GM18505 (cell line): ENCODE data around the gene IL2RA.
"Not testable (repeated sequence)": the region's sequence is repeated elsewhere in the genome, so short reads cannot be mapped to it uniquely, and the experiment has no call there.

ENCODE experiments used
- ATAC-seq: cut with Tn5 transposase; IDR thresholded peaks from one replicate; pipeline ENCODE4 v1.9.1; 2021; ENCODE audit not compliant: unreplicated experiment
- POLR2A ChIP-seq: IDR thresholded peaks from 4 replicates; pipeline ENCODE4 v1.6.1; 2011; ENCODE audit warnings: borderline replicate concordance; ENCODE audit not compliant: insufficient read depth, insufficient read length; ENCODE audit errors: extremely low read depth

Gene IL2RA

DNA sequence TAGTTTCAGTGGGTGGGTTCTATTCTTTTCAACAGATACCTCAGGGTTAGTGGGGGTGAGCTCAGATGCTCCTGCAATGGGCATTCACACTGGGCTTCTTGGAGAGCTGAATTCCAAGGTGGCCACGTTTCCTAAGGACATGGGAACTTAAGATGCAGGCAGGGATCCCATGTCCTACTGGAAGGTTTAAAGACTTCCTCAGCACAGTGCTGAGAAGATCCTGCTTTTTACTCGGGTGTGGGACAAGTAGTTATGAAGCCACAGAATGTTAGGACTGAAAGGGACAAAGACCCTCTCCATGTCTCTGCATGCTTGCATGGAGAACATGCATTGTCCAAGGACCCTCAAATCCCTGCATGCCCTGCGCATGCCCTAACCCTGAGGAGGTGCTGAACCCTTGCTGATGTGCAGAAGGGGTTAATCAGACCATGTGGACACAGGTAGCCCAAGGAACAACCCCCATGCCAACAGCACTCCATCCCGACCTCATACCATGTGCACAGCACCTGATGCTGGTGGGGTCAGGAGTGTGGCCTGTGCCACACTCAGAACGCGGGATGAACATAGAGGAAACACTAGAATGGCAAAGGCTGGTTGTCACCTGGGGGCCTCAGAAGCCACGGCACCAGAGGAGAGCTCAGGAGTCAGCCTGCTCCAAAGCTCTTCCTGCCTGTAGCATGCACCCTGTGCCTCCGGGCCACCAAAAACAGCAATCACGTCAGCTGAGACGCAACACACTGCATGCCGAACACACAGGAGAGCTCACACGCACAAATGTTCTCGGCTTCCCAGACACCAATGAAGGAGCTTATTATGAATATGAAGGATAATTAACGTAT is 15.2 kb downstream of the IL2RA start:
- no peak for ATAC-seq
- no peak for TF ChIP-seq POLR2A

- TF ChIP-seq POLR2A: no peak
- ATAC-seq: no peak
These were observed 16.0 kb downstream of the IL2RA start for GRCh38 chr10:6045878-6046772.

DNA sequence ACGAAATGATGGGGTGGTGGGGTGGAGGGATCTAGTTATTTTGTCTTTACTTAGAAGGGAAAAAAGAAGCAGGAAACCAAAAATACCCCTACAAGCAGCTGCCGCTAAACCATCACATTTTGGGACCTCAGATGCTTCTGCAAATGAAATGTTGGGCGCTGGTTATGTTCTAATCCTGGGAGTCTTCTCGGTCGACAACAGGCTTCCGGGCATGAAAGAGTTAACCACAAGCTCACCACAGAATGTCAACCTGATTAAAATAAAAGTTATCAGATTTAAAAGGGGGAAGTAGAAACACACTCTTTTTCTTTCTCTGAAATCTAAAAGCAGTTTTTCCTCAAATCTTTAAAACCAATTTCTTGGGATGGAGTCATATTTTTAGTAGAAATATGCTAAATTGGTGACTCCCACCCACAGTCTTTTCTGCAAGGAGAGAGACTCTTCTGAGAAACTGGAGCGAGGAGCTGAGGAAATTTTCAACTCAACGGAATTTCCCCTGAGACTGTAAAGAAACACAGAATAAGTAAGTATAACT is 16.8 kb downstream of the IL2RA start:
- ATAC-seq: no peak

GRCh38 chr10:6044751-6045313 is 17.3 kb downstream of the IL2RA start:
- no peak for TF ChIP-seq POLR2A
- ATAC-seq: no peak

More for the DNA sequence above, 16.8 kb downstream of the IL2RA start:
- TF ChIP-seq POLR2A: no peak

- TF ChIP-seq POLR2A: no peak
- ATAC-seq: no peak
These were observed 18.1 kb downstream of the IL2RA start for GRCh38 chr10:6044060-6044459.

DNA sequence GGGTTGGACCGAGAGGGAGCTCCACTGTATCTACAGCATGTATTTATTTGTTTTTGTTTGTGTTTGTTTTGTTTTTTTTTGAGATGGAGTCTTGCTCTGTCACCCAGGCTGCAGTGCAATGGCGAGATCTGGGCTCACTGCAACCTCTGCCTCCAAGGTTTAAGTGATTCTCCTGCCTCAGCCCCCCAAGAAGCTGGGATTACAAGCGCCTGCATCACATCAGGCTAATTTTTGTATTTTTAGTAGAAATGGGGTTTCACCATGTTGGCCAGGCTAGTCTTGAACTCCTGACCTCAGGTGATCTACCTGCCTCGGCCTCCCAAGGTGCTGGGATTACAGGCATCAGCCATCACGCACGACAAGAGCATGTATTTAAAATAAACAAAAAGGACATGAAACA is 18.8 kb downstream of the IL2RA start:
- ATAC-seq: not testable (repeated sequence)

GRCh38 chr10:6040205-6040604 is 22.0 kb downstream of the IL2RA start:
- no peak for TF ChIP-seq POLR2A
- no peak for ATAC-seq

DNA sequence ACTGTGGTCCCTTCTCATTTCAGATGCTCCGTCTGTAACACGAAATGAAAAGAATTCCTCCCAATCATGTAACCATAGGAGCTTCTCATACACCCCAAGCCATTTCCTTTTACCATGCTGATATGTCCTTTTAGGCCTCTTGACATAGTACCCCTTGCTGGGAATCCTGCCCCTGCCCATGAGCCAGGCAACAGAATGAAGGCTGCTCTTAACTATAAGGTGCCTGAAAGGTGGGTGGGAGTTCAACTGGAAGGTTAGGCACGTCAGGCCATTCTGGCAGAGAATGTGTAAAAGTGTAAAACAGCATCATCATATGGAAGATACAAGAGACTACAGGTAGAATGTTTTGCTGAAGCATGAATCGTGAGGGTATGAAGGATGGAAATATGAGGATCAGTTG is 22.5 kb downstream of the IL2RA start:
- no peak for TF ChIP-seq POLR2A
- ATAC-seq: no peak

DNA sequence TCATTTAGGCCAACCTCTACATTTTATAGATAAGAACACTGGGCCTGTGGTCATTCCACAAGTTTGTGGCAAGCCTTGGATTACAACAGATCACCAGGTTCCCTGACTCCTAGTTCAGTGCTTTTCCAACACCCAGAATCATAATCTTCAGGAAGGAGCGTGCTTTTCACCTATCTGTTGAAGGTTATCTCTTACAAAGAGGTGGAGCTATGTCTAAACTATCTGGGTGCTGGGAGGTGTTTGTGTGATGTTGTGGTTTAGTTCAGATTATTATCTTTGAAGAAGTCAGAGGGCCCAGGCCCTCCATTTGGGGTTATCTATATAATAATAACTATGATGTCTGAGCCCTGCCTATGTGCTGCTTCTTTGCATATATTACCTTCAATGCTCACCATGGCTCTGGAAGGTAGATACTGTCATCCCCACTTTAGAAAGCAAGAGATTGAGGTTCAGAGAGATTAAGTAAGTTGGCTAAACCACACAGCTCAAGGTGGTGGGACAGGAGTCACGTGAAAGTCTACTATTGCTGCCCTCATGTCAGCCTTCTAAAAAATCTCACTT is 24.0 kb downstream of the IL2RA start:
- ATAC-seq: no peak
- TF ChIP-seq POLR2A: no peak

DNA sequence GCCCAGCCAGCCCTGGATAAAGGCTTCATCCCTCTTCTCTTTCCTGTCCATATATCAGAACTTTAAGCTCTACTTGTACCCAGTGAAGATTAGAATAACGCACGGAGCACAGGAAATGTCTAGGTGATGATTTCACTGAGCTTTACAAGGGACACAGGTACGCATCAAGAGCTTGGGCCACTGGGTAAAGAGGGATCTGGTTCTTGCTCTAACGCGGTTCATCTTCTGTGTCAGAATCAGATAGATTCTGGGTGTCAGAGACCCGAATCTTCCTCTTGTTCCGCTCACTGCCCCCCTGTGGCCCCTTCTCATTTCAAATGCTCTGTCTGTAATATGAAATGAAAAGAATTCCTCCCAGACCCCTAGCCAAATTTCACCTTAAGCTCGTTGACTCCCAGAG is 24.7 kb downstream of the IL2RA start:
- ATAC-seq: no peak
- no peak for TF ChIP-seq POLR2A

GRCh38 chr10:6036861-6037321 is 25.3 kb downstream of the IL2RA start:
- no peak for ATAC-seq
- TF ChIP-seq POLR2A: no peak

DNA sequence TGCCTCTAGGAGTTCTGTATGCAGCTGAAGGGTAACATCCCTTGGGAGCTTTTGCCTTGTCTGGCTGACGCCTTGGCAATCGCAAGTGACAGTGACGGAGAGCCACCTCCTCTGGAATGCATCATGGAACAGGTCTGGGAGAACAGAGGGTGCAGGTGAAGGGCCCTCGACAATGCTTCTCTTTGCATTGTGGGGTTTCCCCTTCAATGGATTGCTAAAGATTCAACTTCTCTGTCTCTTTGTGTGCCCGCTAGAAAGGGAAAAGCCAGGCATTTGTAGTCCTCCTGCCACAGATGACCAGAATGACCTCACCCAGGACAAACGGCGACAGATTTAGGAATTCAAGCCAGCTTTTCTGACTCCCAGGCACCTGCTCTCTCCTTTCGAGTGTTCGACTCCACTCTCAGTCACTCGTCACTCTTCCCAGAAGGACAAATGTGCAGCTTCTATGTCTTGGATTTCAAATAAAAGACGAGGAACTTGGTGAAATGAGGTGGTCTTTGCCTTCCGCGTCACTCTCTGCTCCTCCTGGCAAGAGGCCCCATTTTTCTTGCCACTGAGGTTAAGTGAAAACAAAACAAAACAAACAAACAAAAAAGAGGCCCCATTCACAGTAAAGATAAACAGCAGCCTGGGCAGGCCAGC is 26.1 kb downstream of the IL2RA start:
- no peak for TF ChIP-seq POLR2A
- ATAC-seq: no peak
